ENCODE data around the gene NEGR1. TPM values are rescaled to one million over a fixed set of nuclear protein-coding genes. Genes with fewer than 3 reads are reported as not detected.

Gene NEGR1
- total RNA-seq, 1 donor from 2014 or later: 8.6 TPM

DNA sequence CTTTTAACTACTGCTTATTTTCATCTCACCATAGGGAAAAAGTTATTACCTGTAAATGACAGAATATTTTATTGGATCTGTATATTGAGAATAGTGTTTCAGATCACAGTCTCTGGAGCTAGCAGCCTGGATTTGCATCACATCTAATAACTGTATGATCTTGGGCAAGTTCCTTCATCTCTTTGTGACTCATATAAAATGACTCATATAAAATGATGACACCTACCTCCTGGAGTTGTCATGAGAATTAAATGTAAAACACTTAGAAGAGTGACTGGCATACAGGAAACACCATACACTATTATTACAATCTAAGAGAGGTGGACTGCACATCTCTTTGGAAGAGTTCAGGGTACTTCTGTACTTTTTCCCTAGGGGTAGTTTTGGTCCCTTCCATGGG, 421.3 kb downstream of the NEGR1 start:
- Histone ChIP-seq H3K4me3 (ENCODE audit: insufficient read depth, low read depth, low read length) (no peak overlapping the region), H3K9ac (ENCODE audit: low read length) (no peak overlapping the region), H3K79me2 (ENCODE audit: insufficient read depth, low read length) (no peaks in the 10 kb centered on the region), H4K20me1 (ENCODE audit: insufficient read depth, low read length) (no peaks in the 10 kb centered on the region), H3K36me3 (ENCODE audit: insufficient read depth, low read length) (no peaks in the 10 kb centered on the region), H2AFZ (ENCODE audit: low read depth, low read length) (no peak overlapping the region), H3K9me3 (ENCODE audit: insufficient read depth, low read depth, low read length) (no peaks in the 10 kb centered on the region), H3K4me1 (ENCODE audit: insufficient read depth, low read length) (peaks cover 6% of the 10 kb centered on the region), H3K27ac (ENCODE audit: low read depth, low read length) (no peak overlapping the region), H3K27me3 (ENCODE audit: insufficient read depth, low read length) (no peaks in the 10 kb centered on the region), H3K4me2 (ENCODE audit: low read length) (no peak overlapping the region)
- H3K27me3 Mint-ChIP-seq (ENCODE audit: low read depth, unreplicated experiment): no peaks in the 10 kb centered on the region
- H3K4me1 Mint-ChIP-seq (ENCODE audit: low read depth, unreplicated experiment): peaks cover 2% of the 10 kb centered on the region
- DNase-seq (ENCODE audit: low read depth) (peak; percentile 49), FAIRE-seq (no peak)
- no peaks in the 10 kb centered on the region for H3K36me3 Mint-ChIP-seq (ENCODE audit: low read depth, unreplicated experiment)
- TF ChIP-seq, protein P1, sequence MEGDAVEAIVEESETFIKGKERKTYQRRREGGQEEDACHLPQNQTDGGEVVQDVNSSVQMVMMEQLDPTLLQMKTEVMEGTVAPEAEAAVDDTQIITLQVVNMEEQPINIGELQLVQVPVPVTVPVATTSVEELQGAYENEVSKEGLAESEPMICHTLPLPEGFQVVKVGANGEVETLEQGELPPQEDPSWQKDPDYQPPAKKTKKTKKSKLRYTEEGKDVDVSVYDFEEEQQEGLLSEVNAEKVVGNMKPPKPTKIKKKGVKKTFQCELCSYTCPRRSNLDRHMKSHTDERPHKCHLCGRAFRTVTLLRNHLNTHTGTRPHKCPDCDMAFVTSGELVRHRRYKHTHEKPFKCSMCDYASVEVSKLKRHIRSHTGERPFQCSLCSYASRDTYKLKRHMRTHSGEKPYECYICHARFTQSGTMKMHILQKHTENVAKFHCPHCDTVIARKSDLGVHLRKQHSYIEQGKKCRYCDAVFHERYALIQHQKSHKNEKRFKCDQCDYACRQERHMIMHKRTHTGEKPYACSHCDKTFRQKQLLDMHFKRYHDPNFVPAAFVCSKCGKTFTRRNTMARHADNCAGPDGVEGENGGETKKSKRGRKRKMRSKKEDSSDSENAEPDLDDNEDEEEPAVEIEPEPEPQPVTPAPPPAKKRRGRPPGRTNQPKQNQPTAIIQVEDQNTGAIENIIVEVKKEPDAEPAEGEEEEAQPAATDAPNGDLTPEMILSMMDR (IDR thresholded peaks at IDR 0.05; ENCODE audit: insufficient read depth, low read depth, low read length): no peak
- no peak for TF ChIP-seq EZH2 (IDR thresholded peaks at IDR 0.05; ENCODE audit: insufficient read depth, low read length)
- no peaks in the 10 kb centered on the region for H3K9me3 Mint-ChIP-seq (ENCODE audit: unreplicated experiment)
- no peak overlapping the region for H3K27ac Mint-ChIP-seq (ENCODE audit: unreplicated experiment)
- H3K4me3 Mint-ChIP-seq (ENCODE audit: unreplicated experiment): no peak overlapping the region

DNA sequence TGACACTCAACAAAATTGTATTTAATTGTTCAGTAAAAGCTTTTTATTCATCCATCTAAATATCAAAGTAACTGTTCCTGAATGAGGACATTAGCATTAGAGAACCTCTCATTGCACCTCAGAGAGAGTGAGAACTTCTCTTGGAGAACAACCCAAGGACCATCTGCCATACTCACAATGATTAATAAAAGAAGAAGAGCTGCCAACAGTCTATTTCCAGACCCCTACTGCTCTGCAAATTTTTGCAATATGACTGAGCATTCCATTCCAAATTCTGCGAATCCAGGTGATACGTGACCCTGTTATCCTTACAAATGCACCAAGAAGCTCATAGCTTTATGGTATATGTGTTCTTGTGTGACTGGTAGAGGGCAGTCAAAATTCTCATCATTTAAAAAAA, 422.5 kb downstream of the NEGR1 start:
- H3K9me3 ChIP-seq (ENCODE audit: insufficient read depth, low read depth, low read length): no peaks in the 10 kb centered on the region
- no peak overlapping the region for H3K4me3 Mint-ChIP-seq (ENCODE audit: unreplicated experiment)
- H3K9ac ChIP-seq (ENCODE audit: low read length): no peak overlapping the region
- no peaks in the 10 kb centered on the region for H3K9me3 Mint-ChIP-seq (ENCODE audit: unreplicated experiment)
- H2AFZ ChIP-seq (ENCODE audit: low read depth, low read length): no peak overlapping the region
- no peaks in the 10 kb centered on the region for H3K27me3 ChIP-seq (ENCODE audit: insufficient read depth, low read length)
- no peaks in the 10 kb centered on the region for H3K27me3 Mint-ChIP-seq (ENCODE audit: low read depth, unreplicated experiment)
- no peak for DNase-seq (ENCODE audit: low read depth)
- H3K4me1 Mint-ChIP-seq (ENCODE audit: low read depth, unreplicated experiment): peaks cover 2% of the 10 kb centered on the region
- TF ChIP-seq, protein P1 (IDR thresholded peaks at IDR 0.05; ENCODE audit: insufficient read depth, low read depth, low read length): no peak
- no peak for TF ChIP-seq EZH2 (IDR thresholded peaks at IDR 0.05; ENCODE audit: insufficient read depth, low read length)
- no peak overlapping the region for H3K27ac ChIP-seq (ENCODE audit: low read depth, low read length)
- FAIRE-seq: no peak
- no peak overlapping the region for H3K4me2 ChIP-seq (ENCODE audit: low read length)
- no peaks in the 10 kb centered on the region for H3K36me3 Mint-ChIP-seq (ENCODE audit: low read depth, unreplicated experiment)
- H3K4me1 ChIP-seq (ENCODE audit: insufficient read depth, low read length): peaks cover 6% of the 10 kb centered on the region
- H3K79me2 ChIP-seq (ENCODE audit: insufficient read depth, low read length): no peaks in the 10 kb centered on the region
- H3K4me3 ChIP-seq (ENCODE audit: insufficient read depth, low read depth, low read length): no peak overlapping the region
- no peaks in the 10 kb centered on the region for H4K20me1 ChIP-seq (ENCODE audit: insufficient read depth, low read length)
- H3K27ac Mint-ChIP-seq (ENCODE audit: unreplicated experiment): no peak overlapping the region
- H3K36me3 ChIP-seq (ENCODE audit: insufficient read depth, low read length): no peaks in the 10 kb centered on the region

DNA sequence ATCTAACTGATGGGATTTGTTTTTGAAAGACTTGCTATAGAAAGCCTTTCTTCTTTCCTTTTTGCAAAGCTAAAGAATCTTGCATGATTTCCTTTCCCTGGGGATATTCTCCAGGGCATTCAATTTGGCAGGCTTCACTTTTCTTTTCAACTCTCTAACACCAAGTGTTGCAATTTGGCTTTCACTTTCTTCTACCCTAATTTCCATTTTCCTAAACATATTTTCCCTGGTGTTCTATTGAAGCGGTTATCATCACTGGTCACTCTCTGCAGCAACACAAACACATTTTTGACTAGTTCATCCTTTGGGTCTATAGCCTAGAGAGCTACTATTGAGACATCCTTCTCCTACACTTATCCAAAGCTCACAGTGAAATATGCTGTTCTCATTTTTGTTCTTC, 424.5 kb downstream of the NEGR1 start:
- H3K27me3 ChIP-seq (ENCODE audit: insufficient read depth, low read length): no peaks in the 10 kb centered on the region
- no peak overlapping the region for H3K9ac ChIP-seq (ENCODE audit: low read length)
- Mint-ChIP-seq H3K4me1 (ENCODE audit: low read depth, unreplicated experiment) (peaks cover 2% of the 10 kb centered on the region), H3K4me3 (ENCODE audit: unreplicated experiment) (no peak overlapping the region), H3K27me3 (ENCODE audit: low read depth, unreplicated experiment) (no peaks in the 10 kb centered on the region), H3K27ac (ENCODE audit: unreplicated experiment) (no peak overlapping the region), H3K36me3 (ENCODE audit: low read depth, unreplicated experiment) (no peaks in the 10 kb centered on the region), H3K9me3 (ENCODE audit: unreplicated experiment) (no peaks in the 10 kb centered on the region)
- H2AFZ ChIP-seq (ENCODE audit: low read depth, low read length): no peak overlapping the region
- TF ChIP-seq, protein P1 (IDR thresholded peaks at IDR 0.05; ENCODE audit: insufficient read depth, low read depth, low read length): no peak
- TF ChIP-seq EZH2 (IDR thresholded peaks at IDR 0.05; ENCODE audit: insufficient read depth, low read length): no peak
- peaks cover 6% of the 10 kb centered on the region for H3K4me1 ChIP-seq (ENCODE audit: insufficient read depth, low read length)
- no peak overlapping the region for H3K27ac ChIP-seq (ENCODE audit: low read depth, low read length)
- no peaks in the 10 kb centered on the region for H3K9me3 ChIP-seq (ENCODE audit: insufficient read depth, low read depth, low read length)
- H3K79me2 ChIP-seq (ENCODE audit: insufficient read depth, low read length): no peaks in the 10 kb centered on the region
- FAIRE-seq: no peak
- DNase-seq (ENCODE audit: low read depth): no peak
- H3K4me2 ChIP-seq (ENCODE audit: low read length): no peak overlapping the region
- H3K36me3 ChIP-seq (ENCODE audit: insufficient read depth, low read length): no peaks in the 10 kb centered on the region
- no peak overlapping the region for H3K4me3 ChIP-seq (ENCODE audit: insufficient read depth, low read depth, low read length)
- H4K20me1 ChIP-seq (ENCODE audit: insufficient read depth, low read length): no peaks in the 10 kb centered on the region
